Sigmoid colon (tissue), 7 donors: ENCODE data around the gene GTSF1L. TPM values are rescaled to one million over a fixed set of nuclear protein-coding genes. Genes with fewer than 3 reads are reported as not detected.

Source experiments
- DNase-seq: peaks from one replicate; pipeline ENCODE4 v3.0.0-alpha.2; 2019
- H3K27ac ChIP-seq, 4 donors: fragments of 200-600 bp; sonication (generic); one replicate each; pipeline ENCODE4 v1.5.1; 2016 to 2019; ENCODE audit warnings: mild to moderate bottlenecking in 1 of 4
- H3K27me3 ChIP-seq, 3 donors: fragments of 200-600 bp; sonication (generic); one replicate each; pipeline ENCODE4 v1.5.1; 2019; ENCODE audit warnings: mild to moderate bottlenecking in 1 of 3
- H3K36me3 ChIP-seq, 4 donors: fragments of 200-600 bp; sonication (generic); one replicate each; pipeline ENCODE4 v1.5.1; 2016 to 2019
- H3K4me1 ChIP-seq, 4 donors: fragments of 200-600 bp; sonication (generic); one replicate each; pipeline ENCODE4 v1.5.1; 2017 to 2019
- H3K4me3 ChIP-seq, 4 donors: fragments of 200-600 bp; sonication (generic); one replicate each; pipeline ENCODE4 v1.5.1; 2017 to 2019; ENCODE audit warnings: mild to moderate bottlenecking in 2 of 4, moderate library complexity in 1 of 4
- H3K9me3 ChIP-seq, 4 donors: fragments of 200-600 bp in 3 of 4; sonication (generic) in 3 of 4; one replicate each; pipeline versions ENCODE4 v1.5.1 to v1.6.1; 2013 to 2019
- CTCF ChIP-seq, 4 experiments: fragments of 450-650 bp in 3 of 4; fragments of 200-600 bp in 1 of 4; IDR thresholded peaks; one replicate each; pipeline ENCODE4 v1.5.1; 2016 to 2019; ENCODE audit warnings: antibody characterized with exemption in 4 of 4, mild to moderate bottlenecking in 3 of 4, moderate library complexity in 2 of 4
- EP300 ChIP-seq, 4 donors: sonication (generic); formaldehyde crosslinking; IDR thresholded peaks; one replicate each; pipeline ENCODE4 v1.6.1; 2017; ENCODE audit warnings: antibody characterized with exemption in 4 of 4
- POLR2A ChIP-seq, 2 donors: fragments of 450-650 bp; IDR thresholded peaks; one replicate each; pipeline ENCODE4 v1.6.1; 2016; ENCODE audit warnings: antibody characterized with exemption in 2 of 2, mild to moderate bottlenecking in 2 of 2, moderate library complexity in 2 of 2
- POLR2AphosphoS5 ChIP-seq, 4 donors: sonication (generic); formaldehyde crosslinking; IDR thresholded peaks; one replicate each; pipeline ENCODE4 v1.6.1; 2017; ENCODE audit warnings: antibody characterized with exemption in 4 of 4
- whole genome bisulfite sequencing, 2 donors: extraction: QIAGEN DNeasy Blood & Tissue Kit; methylation state at CpG; one replicate each; pipeline ENCODE4 v1.1.7; 2013; 5-methylcytosine and 5-hydroxymethylcytosine counted together
- intact Hi-C: fragments of 100-400 bp; cut with DNase I; formaldehyde crosslinking; loops from one replicate; pipeline ENCODE4 v1.15.1; 2023
- polyA plus RNA-seq, 3 donors: library from polyadenylated mRNA; stranded (reverse); fragments of 200-250 nt; gene quantifications; one replicate each; pipeline ENCODE4 v1.2.3, GENCODE V29; 2013
- total RNA-seq, 4 donors: library from RNA; depleted of rRNA; stranded (reverse); fragments of >200 nt; gene quantifications; one replicate each; pipeline ENCODE4 v1.1.0, GENCODE V29; 2016
- donor health status: healthy with polysubstance abuse.
- donor health status: Bipolar disorder and iron deficiency.
- donor health status: healthy.

Gene GTSF1L
- total and polyA plus RNA-seq, 7 donors, result 0.17 TPM; not detected in 6

GRCh38 chr20:43728686-43729255 lies 2.0 kb upstream of the GTSF1L start:
- TF ChIP-seq POLR2AphosphoS5 (IDR thresholded peaks at IDR 0.05) (no peak), POLR2A (IDR thresholded peaks at IDR 0.05) (no peak), CTCF (IDR thresholded peaks at IDR 0.05) (no peak), EP300 (IDR thresholded peaks at IDR 0.05) (no peak)

GRCh38 chr20:43727980-43728590 lies 1.3 kb upstream of the GTSF1L start:
- intact Hi-C loops, result no loop called here
- 58 to 84% methylated on average over 1 of the region's 1 CpG for WGBS, 2 donors
- Histone ChIP-seq H3K9me3 (no peaks in the 10 kb centered on the region), H3K4me1 (no peaks in the 10 kb centered on the region), H3K27me3 (no peaks in the 10 kb centered on the region), H3K4me3 (no peak overlapping the region), H3K27ac (no peak overlapping the region), H3K36me3 (no peaks in the 10 kb centered on the region)
- DNase-seq, result no peak
- TF ChIP-seq EP300 (IDR thresholded peaks at IDR 0.05), result no peak

More at GRCh38 chr20:43728686-43729255, 2.0 kb upstream of the GTSF1L start:
- no peak for DNase-seq
- Histone ChIP-seq H3K36me3 (no peaks in the 10 kb centered on the region), H3K27me3 (no peaks in the 10 kb centered on the region), H3K27ac (no peak overlapping the region), H3K4me3 (no peak overlapping the region), H3K4me1 (no peaks in the 10 kb centered on the region), H3K9me3 (no peaks in the 10 kb centered on the region)
- intact Hi-C loops, result no loop called here
- 73 to 90% methylated on average over 7 of the region's 7 CpGs for WGBS, 2 donors

GRCh38 chr20:43726333-43726732 lies 469 bp downstream of the GTSF1L start:
- Histone ChIP-seq H3K27me3 (no peaks in the 10 kb centered on the region), H3K4me3 (no peak overlapping the region), H3K9me3 (no peaks in the 10 kb centered on the region), H3K27ac (no peak overlapping the region), H3K4me1 (no peaks in the 10 kb centered on the region), H3K36me3 (no peaks in the 10 kb centered on the region)
- no peak for DNase-seq
- WGBS, 2 donors, result 90 to 93% methylated on average over 10 of the region's 10 CpGs
- TF ChIP-seq EP300 (IDR thresholded peaks at IDR 0.05), result no peak
- no peak for TF ChIP-seq CTCF (IDR thresholded peaks at IDR 0.05)
- no peak for TF ChIP-seq POLR2AphosphoS5 (IDR thresholded peaks at IDR 0.05)
- TF ChIP-seq POLR2A (IDR thresholded peaks at IDR 0.05), result no peak
- intact Hi-C loops, result no loop called here

GRCh38 chr20:43725666-43726065 lies 1.1 kb downstream of the GTSF1L start:
- TF ChIP-seq CTCF (IDR thresholded peaks at IDR 0.05) (no peak), EP300 (IDR thresholded peaks at IDR 0.05) (no peak), POLR2AphosphoS5 (IDR thresholded peaks at IDR 0.05) (no peak), POLR2A (IDR thresholded peaks at IDR 0.05) (no peak)
- DNase-seq, result no peak
- WGBS, 2 donors, result 19 to 59% methylated on average over 2 of the region's 2 CpGs
- intact Hi-C loops, result no loop called here
- Histone ChIP-seq H3K9me3 (no peaks in the 10 kb centered on the region), H3K27me3 (no peaks in the 10 kb centered on the region), H3K36me3 (no peaks in the 10 kb centered on the region), H3K4me3 (no peak overlapping the region), H3K27ac (peak overlapping the region in 1 of 4 donors; percentile 24), H3K4me1 (no peaks in the 10 kb centered on the region)

GRCh38 chr20:43724383-43724782 lies 2.4 kb downstream of the GTSF1L start:
- no peak for DNase-seq
- Histone ChIP-seq H3K4me1 (no peaks in the 10 kb centered on the region), H3K9me3 (no peaks in the 10 kb centered on the region), H3K4me3 (no peak overlapping the region), H3K27ac (no peak overlapping the region), H3K27me3 (no peaks in the 10 kb centered on the region), H3K36me3 (no peaks in the 10 kb centered on the region)
- no peak for TF ChIP-seq POLR2A (IDR thresholded peaks at IDR 0.05)
- TF ChIP-seq POLR2AphosphoS5 (IDR thresholded peaks at IDR 0.05), result no peak
- no peak for TF ChIP-seq CTCF (IDR thresholded peaks at IDR 0.05)
- no peak for TF ChIP-seq EP300 (IDR thresholded peaks at IDR 0.05)
- 92 to 93% methylated on average over 5 of the region's 5 CpGs for WGBS, 2 donors
- intact Hi-C loops, result no loop called here
